TTC549 (cell line): Measurements from ENCODE around the gene ARV1.
A peak's percentile ranks its signal among the peaks of the same experiment; 100 is the strongest.

ENCODE experiments used
- FAIRE-seq: peaks from 2 replicates; lab custom pipeline; 2012; peaks lifted over from hg19 to GRCh38; lab: Jason Lieb, UNC

Gene ARV1

GRCh38 chr1:230978491-230979388 is at the start of gene ARV1, which contains the start of gene TTC13:
Gene ARV1, plus strand, starts transcription at chr1:230979094. Its CDS starts 12 bp downstream, at chr1:230979106.
Gene TTC13, minus strand, starts transcription at chr1:230978861. Its CDS starts 31 bp downstream, at chr1:230978830.
- peak; percentile 97 for FAIRE-seq

DNA sequence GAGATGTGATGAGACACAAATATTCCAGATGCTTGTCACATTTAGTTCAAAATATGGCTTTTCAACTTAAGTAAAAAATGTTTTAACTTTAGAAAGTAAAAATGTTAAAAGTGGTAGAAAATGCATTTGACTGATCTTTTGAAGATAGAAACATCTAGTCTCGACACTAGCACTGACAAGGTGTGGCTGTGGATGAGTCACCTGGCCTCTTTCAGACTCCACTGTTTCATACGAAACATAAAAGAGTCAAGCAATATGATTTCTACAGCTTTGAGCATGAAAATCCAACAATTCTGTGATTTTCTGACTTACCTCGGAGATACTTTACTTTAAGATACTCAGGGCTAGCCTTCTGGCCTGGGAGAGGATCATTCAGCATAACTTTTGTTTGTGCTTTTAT is 47.9 kb upstream of the ARV1 start:
- FAIRE-seq, result no peak

DNA sequence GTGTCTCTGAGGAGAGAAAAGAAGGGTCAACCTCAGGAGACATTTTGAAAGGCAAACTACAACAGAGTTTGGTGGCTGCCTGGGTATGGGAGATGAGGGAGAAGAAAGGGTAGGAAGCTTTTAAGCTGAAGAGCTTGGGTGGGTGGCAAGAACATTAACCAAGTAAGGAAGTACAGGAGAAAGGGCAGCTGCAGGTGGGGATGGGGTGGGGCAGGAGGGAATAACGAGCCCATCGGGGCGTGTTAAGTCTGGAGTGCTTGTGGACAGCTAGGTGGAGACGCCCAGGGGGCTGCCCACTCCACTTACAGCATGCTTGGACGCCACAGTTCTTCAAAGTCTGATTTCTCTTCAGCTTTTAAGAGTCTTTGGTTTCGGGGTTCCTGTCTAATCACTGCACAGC is 43.0 kb upstream of the ARV1 start:
- no peak for FAIRE-seq

DNA sequence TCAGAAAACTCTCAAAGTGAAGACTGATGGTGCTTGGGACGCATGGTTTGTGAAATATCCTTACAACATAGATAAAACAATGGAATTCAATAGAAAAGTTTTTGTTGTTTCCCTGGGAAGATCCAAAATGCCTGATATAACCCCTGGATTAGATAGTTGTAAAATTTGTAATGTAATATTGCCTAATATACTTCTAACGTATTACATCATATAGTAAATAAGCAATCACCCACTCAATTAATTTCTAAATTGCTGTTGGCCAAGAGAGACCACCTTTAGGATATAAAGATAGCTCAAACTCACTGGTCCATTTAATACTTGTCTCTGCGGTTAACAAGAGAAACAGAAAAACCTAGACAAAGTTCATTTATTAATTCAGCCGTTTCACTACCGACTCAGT is 42.4 kb upstream of the ARV1 start:
- FAIRE-seq, result no peak

DNA sequence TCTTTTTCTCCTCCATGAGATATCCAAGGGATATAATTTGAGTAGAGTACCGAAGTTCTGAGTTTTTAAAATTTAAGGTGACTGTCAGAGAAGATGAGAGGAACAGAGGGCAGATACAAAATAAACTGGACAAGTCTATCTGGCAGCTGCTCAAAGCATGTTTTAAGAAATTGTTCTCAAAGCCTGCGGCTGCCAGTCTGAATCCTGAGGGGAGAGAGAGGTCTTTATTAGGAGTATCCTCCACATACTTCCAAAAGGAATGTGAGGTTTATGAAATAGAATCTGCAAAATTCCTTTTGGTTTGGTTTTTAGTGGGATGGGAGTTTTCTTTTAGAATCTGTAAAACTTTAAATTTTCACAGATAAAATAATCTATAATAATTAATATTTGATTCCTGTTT is 41.5 kb upstream of the ARV1 start:
- FAIRE-seq, result no peak

- no peak for FAIRE-seq
These were observed 39.9 kb upstream of the ARV1 start for GRCh38 chr1:230938924-230939368.

- no peak for FAIRE-seq
These were observed 38.9 kb upstream of the ARV1 start for GRCh38 chr1:230939806-230940489.

GRCh38 chr1:230940848-230941247 is 38.0 kb upstream of the ARV1 start:
- FAIRE-seq, result no peak

- peak; percentile 78 for FAIRE-seq
These were observed 35.8 kb upstream of the ARV1 start for GRCh38 chr1:230943048-230943593.

- no peak for FAIRE-seq
These were observed 30.6 kb upstream of the ARV1 start for GRCh38 chr1:230948301-230948700.

GRCh38 chr1:230948903-230949302 is 30.0 kb upstream of the ARV1 start:
- FAIRE-seq, result no peak

DNA sequence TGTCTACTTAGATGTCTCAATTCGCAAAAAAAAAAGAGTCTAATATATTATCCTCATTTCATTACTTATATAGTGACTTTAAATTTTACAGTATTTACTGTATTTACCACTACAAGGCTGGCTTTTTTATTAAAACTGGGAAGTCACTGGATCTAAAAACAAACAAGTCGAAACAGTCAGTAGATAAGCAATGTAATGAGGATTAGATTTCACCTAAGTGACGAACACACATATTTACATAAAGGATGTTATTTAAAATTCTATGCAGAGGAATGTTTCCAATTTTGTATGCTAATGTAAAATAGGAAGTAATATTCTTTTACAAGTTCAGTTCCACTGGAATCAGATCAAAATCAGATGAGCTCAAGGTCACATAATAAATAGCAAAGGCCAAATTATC is 28.5 kb upstream of the ARV1 start:
- FAIRE-seq, result no peak

DNA sequence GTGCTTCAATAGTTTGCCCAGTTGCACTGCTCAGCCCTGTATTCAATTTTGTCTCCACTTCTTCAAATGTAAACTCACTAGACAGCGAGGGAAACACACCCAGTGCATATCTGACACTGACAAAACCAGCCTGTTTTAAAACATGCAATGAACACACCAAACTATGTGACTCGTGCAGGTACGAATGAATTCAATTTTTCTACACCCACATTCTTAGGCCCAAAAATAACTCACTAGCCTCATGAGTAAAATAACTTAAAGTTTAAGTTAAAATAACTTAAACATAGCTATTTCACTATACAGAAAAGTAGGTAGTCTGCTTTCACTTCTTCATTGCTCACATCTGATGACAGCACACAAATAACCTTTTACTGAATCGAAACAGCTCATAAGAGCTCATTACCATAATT is 21.3 kb upstream of the ARV1 start:
- no peak for FAIRE-seq

DNA sequence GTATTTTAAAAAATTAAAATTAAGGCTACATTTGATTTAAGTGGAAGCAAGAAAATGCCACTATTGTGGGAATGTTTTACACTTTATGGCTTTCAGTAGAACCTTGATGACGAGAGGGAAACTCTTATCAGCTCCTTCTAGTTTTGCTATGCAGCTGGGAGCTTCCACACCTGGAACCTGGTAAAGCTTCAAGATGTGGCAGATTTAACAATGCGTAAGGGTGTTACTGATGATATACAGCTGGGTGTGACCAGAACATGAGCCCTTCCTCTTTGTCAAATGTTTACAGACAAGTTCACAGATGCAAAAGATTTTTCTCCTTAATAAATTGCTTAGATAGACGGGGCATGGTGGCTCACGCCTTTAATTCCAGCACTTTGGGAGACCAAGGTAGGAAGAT is 20.5 kb upstream of the ARV1 start:
- no peak for FAIRE-seq

- FAIRE-seq, result no peak
These were observed 14.0 kb upstream of the ARV1 start for GRCh38 chr1:230964896-230965295.

GRCh38 chr1:230965535-230965934 is 13.4 kb upstream of the ARV1 start:
- FAIRE-seq, result no peak

DNA sequence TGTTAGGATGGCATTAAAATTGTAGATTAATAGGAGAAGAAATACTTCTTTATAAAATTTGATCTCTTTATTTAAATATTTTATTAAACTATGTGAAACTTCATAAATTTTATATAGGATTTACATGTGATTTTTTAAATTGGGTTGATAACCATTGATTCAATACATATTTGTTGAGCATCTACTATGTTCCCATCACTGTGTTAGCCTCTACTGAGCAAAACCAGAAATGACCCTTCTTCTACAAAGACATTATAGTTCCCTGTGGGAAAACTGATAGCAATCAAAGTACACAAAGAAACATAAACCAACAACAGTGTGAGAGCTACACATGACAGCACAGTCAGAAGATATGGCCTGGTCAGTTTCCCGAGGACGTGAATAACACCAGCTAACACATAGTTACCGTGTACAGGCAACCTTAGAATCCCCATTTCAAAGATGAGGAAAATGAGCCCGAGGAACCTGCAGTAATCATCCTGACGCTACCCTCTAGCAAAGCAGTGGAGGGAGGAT is 12.5 kb upstream of the ARV1 start:
- FAIRE-seq, result no peak

DNA sequence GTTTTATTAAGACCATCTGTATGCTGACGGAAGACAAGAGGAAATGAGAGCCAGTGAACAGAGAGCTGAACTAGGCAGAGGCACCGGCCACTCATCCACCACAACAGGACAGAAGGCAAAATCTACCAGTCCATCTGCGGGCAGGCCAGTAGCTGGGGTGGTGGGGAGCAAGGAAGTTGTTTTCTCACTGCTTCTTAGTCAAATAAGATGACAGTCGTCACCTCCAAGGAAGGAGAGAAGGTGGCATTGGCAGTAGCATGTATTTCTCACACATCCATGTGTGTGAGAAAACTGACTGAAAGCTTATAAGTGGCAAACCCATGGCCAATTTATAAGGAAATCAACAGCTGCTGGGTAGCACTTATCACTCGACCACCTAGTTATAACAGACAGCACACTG is 8.5 kb upstream of the ARV1 start:
- no peak for FAIRE-seq

- FAIRE-seq, result no peak
These were observed 7.1 kb upstream of the ARV1 start for GRCh38 chr1:230971771-230972170.

- FAIRE-seq, result no peak
These were observed 6.0 kb upstream of the ARV1 start for GRCh38 chr1:230972855-230973271.

GRCh38 chr1:230975636-230976035 is 3.3 kb upstream of the ARV1 start:
- no peak for FAIRE-seq

- FAIRE-seq, result no peak
These were observed 2.5 kb upstream of the ARV1 start for GRCh38 chr1:230976360-230976759.
